Colonic mucosa (tissue), 4 donors: ENCODE measurements around the gene ACAD11. TPM values are rescaled to one million over a fixed set of nuclear protein-coding genes. Genes with fewer than 3 reads are reported as not detected.

ENCODE experiments used
- DNase-seq: peaks from one replicate; pipeline ENCODE4 v3.0.0-alpha.2; 2020
- H3K27ac ChIP-seq: fragments of 200-600 bp; one replicate; pipeline ENCODE4 v1.8.0; 2021
- H3K27me3 ChIP-seq: fragments of 200-600 bp; one replicate; pipeline ENCODE4 v1.8.0; 2021
- H3K36me3 ChIP-seq: fragments of 200-600 bp; one replicate; pipeline ENCODE4 v1.8.0; 2021
- H3K4me1 ChIP-seq: fragments of 200-600 bp; one replicate; pipeline ENCODE4 v1.8.0; 2021; ENCODE audit warnings: mild to moderate bottlenecking
- H3K4me3 ChIP-seq: fragments of 200-600 bp; one replicate; pipeline ENCODE4 v1.8.0; 2021
- H3K9ac ChIP-seq, 2 donors: one replicate each; pipeline ENCODE4 v1.7.0; 2013; ENCODE audit warnings: control low read depth in 2 of 2, low read depth in 2 of 2, low read length in 2 of 2
- H3K9me3 ChIP-seq: fragments of 200-600 bp; one replicate; pipeline ENCODE4 v1.8.0; 2021
- intact Hi-C: fragments of 100-400 bp; cut with DNase I; formaldehyde crosslinking; loops from one replicate; pipeline ENCODE4 v1.14.1; 2022
- total RNA-seq, 2 donors: library from RNA; stranded (reverse); fragmentation: NEBNext Ultra II Directional in 1 of 2; extraction: Animal tissue kit (Norgen Biotek cat#: 25700) in 1 of 2; gene quantifications; one replicate each; pipeline ENCODE4 v1.2.1, GENCODE V29; 2021
- TF ChIP-seq, protein P1 (sequence below): fragments of 200-600 bp; IDR thresholded peaks from one replicate; pipeline ENCODE4 v1.8.0; 2022; ENCODE audit warnings: antibody characterized with exemption, mild to moderate bottlenecking
- donor health status: healthy.
- donor health status: DM: no; HTN: no; CAD: no.
- donor health status: DM: no; HTN: no; CAD: no.

Gene ACAD11
- total RNA-seq, 2 donors from 2014 or later = 7.2 to 8.9 TPM

DNA sequence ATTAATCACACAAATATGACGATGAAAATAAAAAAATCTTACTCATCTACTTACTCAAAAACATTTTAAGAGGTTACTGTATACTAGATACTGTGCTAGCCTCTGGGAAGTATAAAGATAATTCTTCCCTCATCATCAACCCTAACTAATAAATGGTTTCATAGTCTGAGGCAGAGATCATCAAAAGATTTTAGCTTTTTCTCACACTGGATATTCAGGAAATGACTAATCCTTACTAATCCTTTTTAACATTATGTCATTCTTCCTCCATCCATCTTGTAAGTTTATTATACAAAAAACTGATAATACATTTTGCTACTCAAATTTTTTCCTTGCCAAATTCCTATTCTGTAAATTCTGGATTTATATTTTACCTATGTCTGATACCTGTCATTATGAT lies 29.7 kb downstream of the ACAD11 start:
- H3K4me3 ChIP-seq = no peak overlapping the region
- no peaks in the 10 kb centered on the region for H3K36me3 ChIP-seq
- no peaks in the 10 kb centered on the region for H3K4me1 ChIP-seq
- intact Hi-C loops = no loop called here
- TF ChIP-seq, protein P1, sequence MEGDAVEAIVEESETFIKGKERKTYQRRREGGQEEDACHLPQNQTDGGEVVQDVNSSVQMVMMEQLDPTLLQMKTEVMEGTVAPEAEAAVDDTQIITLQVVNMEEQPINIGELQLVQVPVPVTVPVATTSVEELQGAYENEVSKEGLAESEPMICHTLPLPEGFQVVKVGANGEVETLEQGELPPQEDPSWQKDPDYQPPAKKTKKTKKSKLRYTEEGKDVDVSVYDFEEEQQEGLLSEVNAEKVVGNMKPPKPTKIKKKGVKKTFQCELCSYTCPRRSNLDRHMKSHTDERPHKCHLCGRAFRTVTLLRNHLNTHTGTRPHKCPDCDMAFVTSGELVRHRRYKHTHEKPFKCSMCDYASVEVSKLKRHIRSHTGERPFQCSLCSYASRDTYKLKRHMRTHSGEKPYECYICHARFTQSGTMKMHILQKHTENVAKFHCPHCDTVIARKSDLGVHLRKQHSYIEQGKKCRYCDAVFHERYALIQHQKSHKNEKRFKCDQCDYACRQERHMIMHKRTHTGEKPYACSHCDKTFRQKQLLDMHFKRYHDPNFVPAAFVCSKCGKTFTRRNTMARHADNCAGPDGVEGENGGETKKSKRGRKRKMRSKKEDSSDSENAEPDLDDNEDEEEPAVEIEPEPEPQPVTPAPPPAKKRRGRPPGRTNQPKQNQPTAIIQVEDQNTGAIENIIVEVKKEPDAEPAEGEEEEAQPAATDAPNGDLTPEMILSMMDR = no peak
- no peaks in the 10 kb centered on the region for H3K27me3 ChIP-seq
- DNase-seq = no peak
- no peak overlapping the region for H3K27ac ChIP-seq
- no peaks in the 10 kb centered on the region for H3K9me3 ChIP-seq
- no peak overlapping the region for H3K9ac ChIP-seq

DNA sequence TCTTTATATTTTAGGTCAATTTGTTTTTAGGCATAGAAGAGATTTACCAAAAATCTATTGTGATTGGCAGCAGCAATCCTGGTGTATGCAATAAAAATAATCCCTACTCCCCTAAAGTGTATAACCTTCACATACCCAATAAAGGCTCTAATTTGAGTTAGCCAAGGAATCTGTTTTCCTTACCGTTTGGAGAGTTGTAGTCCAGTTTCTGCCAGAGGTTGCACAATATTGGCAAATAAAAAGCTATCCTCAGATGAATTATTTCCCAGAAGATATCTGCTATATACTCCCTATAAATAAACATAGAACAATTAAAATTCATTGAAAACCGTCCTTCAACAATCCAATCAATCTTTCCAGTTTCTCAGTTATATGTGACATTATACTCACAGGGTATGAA lies 31.5 kb downstream of the ACAD11 start:
- TF ChIP-seq, protein P1 = no peak
- no peaks in the 10 kb centered on the region for H3K36me3 ChIP-seq
- no peak overlapping the region for H3K9ac ChIP-seq
- no peak overlapping the region for H3K4me3 ChIP-seq
- no peaks in the 10 kb centered on the region for H3K9me3 ChIP-seq
- DNase-seq = no peak
- H3K27ac ChIP-seq = no peak overlapping the region
- intact Hi-C loops = no loop called here
- H3K27me3 ChIP-seq = no peaks in the 10 kb centered on the region
- H3K4me1 ChIP-seq = no peaks in the 10 kb centered on the region

DNA sequence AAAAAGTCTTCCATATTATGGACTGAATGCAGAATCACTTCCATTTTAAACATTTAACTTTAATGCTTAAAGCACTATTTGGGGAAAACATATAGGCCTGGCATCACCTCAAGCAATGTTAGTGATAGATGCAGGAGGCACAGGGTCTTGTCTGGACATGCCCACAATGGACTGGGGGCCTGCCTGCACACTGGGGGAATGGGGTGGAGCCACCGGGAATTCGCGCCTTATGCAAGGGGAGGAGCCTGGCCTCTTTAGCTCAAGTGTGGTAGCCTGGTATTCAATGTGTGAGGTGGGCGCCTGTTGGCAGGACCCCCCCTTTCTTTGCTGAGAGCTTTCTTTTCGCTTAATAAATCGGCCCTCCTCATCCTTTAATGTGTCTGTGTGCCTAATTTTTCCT lies 32.7 kb downstream of the ACAD11 start:
- no peaks in the 10 kb centered on the region for H3K9me3 ChIP-seq
- H3K27me3 ChIP-seq = no peaks in the 10 kb centered on the region
- H3K27ac ChIP-seq = no peak overlapping the region
- H3K4me1 ChIP-seq = no peaks in the 10 kb centered on the region
- TF ChIP-seq, protein P1 = no peak
- intact Hi-C loops = no loop called here
- no peaks in the 10 kb centered on the region for H3K36me3 ChIP-seq
- H3K4me3 ChIP-seq = no peak overlapping the region
- DNase-seq = no peak
- no peak overlapping the region for H3K9ac ChIP-seq

DNA sequence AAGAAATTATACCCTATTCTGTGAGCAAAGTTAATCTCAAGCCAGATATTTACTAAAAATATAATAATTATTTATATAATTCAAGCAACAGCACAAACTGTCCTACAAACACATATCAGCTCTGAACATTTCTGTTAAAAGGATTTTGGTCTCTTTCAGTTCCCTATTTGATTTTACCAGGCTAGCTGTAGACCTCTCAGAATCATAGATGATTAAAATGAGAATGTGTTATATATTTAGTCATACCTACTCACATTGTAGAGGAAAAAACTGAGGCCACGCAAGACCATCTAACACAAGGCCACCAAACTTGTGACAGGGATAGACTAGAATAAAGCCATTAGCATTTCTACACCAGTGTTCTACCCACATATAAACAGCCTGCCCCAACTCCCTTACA lies 34.0 kb downstream of the ACAD11 start:
- no peak for DNase-seq
- Histone ChIP-seq H3K27me3 (no peaks in the 10 kb centered on the region), H3K4me3 (no peak overlapping the region), H3K36me3 (no peaks in the 10 kb centered on the region), H3K4me1 (no peaks in the 10 kb centered on the region), H3K9ac (no peak overlapping the region), H3K9me3 (no peaks in the 10 kb centered on the region), H3K27ac (no peak overlapping the region)
- intact Hi-C loops = no loop called here
- TF ChIP-seq, protein P1 = no peak

DNA sequence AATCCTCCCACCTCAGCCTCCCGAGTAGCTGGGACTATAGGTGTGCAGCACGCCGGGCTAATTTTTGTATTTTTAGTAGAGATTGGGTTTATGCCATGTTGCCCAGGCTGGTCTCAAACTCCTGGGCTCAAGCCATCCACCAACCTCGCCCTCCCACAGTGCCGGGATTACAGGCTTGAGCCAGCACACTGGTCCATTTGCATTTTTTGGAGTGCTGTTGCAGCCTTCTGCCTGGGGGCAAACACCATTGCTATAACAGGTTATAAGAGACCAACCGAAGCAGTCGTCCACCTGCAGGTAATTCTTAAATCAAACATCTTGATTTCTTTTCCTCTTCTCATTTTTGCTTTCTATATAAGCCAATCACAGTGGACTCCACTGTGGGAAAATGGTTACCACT lies 34.8 kb downstream of the ACAD11 start:
- no peak overlapping the region for H3K4me3 ChIP-seq
- H3K36me3 ChIP-seq = no peaks in the 10 kb centered on the region
- no peaks in the 10 kb centered on the region for H3K27me3 ChIP-seq
- DNase-seq = no peak
- TF ChIP-seq, protein P1 = no peak
- no peak overlapping the region for H3K9ac ChIP-seq
- intact Hi-C loops = no loop called here
- H3K4me1 ChIP-seq = no peaks in the 10 kb centered on the region
- H3K27ac ChIP-seq = no peak overlapping the region
- no peaks in the 10 kb centered on the region for H3K9me3 ChIP-seq

DNA sequence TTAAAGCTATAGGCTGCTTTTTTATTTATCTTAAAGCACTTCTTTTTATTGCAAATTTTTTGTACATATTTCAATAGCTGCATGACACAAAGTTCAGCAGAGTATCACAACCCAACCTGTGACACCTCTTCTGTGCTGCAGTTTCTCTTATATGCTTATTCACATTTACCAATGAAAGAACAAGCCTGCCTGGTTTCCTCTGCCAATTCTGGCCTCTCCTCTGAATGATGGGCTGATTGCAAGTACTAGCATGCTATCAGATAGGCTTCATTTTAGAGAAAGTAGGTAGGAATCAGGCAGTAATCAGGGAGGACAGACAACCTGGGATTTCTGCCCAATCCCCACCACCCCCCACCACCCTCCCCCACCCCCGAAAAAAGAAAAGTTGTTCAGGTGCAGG lies 36.0 kb downstream of the ACAD11 start:
- no peaks in the 10 kb centered on the region for H3K4me1 ChIP-seq
- H3K9me3 ChIP-seq = no peaks in the 10 kb centered on the region
- H3K4me3 ChIP-seq = no peak overlapping the region
- no peaks in the 10 kb centered on the region for H3K27me3 ChIP-seq
- no peak overlapping the region for H3K9ac ChIP-seq
- no peak for DNase-seq
- TF ChIP-seq, protein P1 = no peak
- no peaks in the 10 kb centered on the region for H3K36me3 ChIP-seq
- no peak overlapping the region for H3K27ac ChIP-seq
- intact Hi-C loops = no loop called here
